ENCODE measurements around the gene POGZ.

DNA sequence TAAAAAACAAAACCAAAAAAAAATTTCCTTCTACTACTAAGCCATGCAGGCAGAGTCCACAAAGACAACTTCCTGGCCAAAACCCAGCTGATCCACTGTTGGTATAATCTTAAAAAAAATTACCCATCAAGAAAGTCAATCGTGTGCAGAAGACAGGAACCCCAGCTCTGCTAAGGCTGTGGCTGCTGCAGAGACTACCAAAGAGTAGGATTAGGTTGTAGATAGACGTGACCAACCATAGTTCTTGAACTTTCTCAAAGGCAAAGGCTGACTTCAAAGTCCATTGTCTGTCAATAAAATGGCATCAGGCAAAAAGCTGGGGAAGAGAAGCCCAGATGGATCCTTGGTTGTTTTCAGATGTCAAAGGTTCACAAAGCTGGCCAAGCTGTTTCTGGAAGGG lies 56.5 kb downstream of the POGZ start:
- TF ChIP-seq, protein P1, sequence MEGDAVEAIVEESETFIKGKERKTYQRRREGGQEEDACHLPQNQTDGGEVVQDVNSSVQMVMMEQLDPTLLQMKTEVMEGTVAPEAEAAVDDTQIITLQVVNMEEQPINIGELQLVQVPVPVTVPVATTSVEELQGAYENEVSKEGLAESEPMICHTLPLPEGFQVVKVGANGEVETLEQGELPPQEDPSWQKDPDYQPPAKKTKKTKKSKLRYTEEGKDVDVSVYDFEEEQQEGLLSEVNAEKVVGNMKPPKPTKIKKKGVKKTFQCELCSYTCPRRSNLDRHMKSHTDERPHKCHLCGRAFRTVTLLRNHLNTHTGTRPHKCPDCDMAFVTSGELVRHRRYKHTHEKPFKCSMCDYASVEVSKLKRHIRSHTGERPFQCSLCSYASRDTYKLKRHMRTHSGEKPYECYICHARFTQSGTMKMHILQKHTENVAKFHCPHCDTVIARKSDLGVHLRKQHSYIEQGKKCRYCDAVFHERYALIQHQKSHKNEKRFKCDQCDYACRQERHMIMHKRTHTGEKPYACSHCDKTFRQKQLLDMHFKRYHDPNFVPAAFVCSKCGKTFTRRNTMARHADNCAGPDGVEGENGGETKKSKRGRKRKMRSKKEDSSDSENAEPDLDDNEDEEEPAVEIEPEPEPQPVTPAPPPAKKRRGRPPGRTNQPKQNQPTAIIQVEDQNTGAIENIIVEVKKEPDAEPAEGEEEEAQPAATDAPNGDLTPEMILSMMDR (IDR thresholded peaks at IDR 0.05; ENCODE audit: insufficient read depth, low read length, poor library complexity, severe bottlenecking): no peak
- no peak for TF ChIP-seq EZH2phosphoT487 (conservative IDR thresholded peaks at IDR 0.05; ENCODE audit: low read length)
